CD4-positive, alpha-beta T cell treated with Interleukin-6 for 4 hours (primary cell): ENCODE data around the gene CTNND2.

Experiments used
- DNase-seq: peaks from one replicate; pipeline ENCODE4 v3.0.0-alpha.2; 2020; ENCODE audit warnings: mixed read lengths

The CTNND2 gene

GRCh38 chr5:11518676-11519075 lies 385.6 kb downstream of the CTNND2 start:
- no peak for DNase-seq

- DNase-seq, result no peak
These were observed 389.4 kb downstream of the CTNND2 start for GRCh38 chr5:11514705-11515432.

- no peak for DNase-seq
These were observed 392.4 kb downstream of the CTNND2 start for GRCh38 chr5:11511878-11512277.

GRCh38 chr5:11510889-11511288 lies 393.4 kb downstream of the CTNND2 start:
- DNase-seq, result no peak

- no peak for DNase-seq
These were observed 394.5 kb downstream of the CTNND2 start for GRCh38 chr5:11509793-11510192.

- DNase-seq, result no peak
These were observed 396.9 kb downstream of the CTNND2 start for GRCh38 chr5:11507156-11507910.

GRCh38 chr5:11504886-11505193 lies 399.4 kb downstream of the CTNND2 start:
- DNase-seq, result no peak

GRCh38 chr5:11504065-11504885 lies 400.0 kb downstream of the CTNND2 start:
- no peak for DNase-seq

- no peak for DNase-seq
These were observed 401.5 kb downstream of the CTNND2 start for GRCh38 chr5:11502783-11503182.

GRCh38 chr5:11497651-11498050 lies 406.6 kb downstream of the CTNND2 start:
- no peak for DNase-seq

GRCh38 chr5:11496137-11496719 lies 408.0 kb downstream of the CTNND2 start:
- DNase-seq, result no peak

- DNase-seq, result no peak
These were observed 409.9 kb downstream of the CTNND2 start for GRCh38 chr5:11494340-11494739.

GRCh38 chr5:11491404-11492075 lies 412.7 kb downstream of the CTNND2 start:
- no peak for DNase-seq

GRCh38 chr5:11483630-11484029 lies 420.6 kb downstream of the CTNND2 start:
- no peak for DNase-seq

GRCh38 chr5:11482011-11482410 lies 422.2 kb downstream of the CTNND2 start:
- no peak for DNase-seq

- no peak for DNase-seq
These were observed 426.5 kb downstream of the CTNND2 start for GRCh38 chr5:11477786-11478185.

GRCh38 chr5:11476866-11477265 lies 427.4 kb downstream of the CTNND2 start:
- no peak for DNase-seq

- DNase-seq, result no peak
These were observed 435.8 kb downstream of the CTNND2 start for GRCh38 chr5:11468334-11469039.

GRCh38 chr5:11467588-11467987 lies 436.7 kb downstream of the CTNND2 start:
- DNase-seq, result no peak

- DNase-seq, result no peak
These were observed 444.5 kb downstream of the CTNND2 start for GRCh38 chr5:11459716-11460115.

- DNase-seq, result no peak
These were observed 448.7 kb downstream of the CTNND2 start for GRCh38 chr5:11455505-11455904.

- no peak for DNase-seq
These were observed 451.4 kb downstream of the CTNND2 start for GRCh38 chr5:11452852-11453251.
